ENCODE data around the gene DAB1. TPM values are rescaled to one million over a fixed set of nuclear protein-coding genes. Genes with fewer than 3 reads are reported as not detected.

The DAB1 gene
- total and polyA plus RNA-seq, 2 of the 8 experiments (the other 6 are each of a cell fraction or from before 2014, with no cell fraction given), result 4.4 to 11.8 TPM

- Histone ChIP-seq H3K23me2 (ENCODE audit: low read depth, low read length) (no peaks in the 10 kb centered on the region), H3K4me1 (replicated peaks in 1 of 4; ENCODE audit: control insufficient read depth in 3 of 4, insufficient read depth in 4 of 4, low read length in 3 of 4) (peaks cover 0 to 4% (median 2%) of the 10 kb centered on the region in 4 experiments; a peak in 3 of 7 replicates), H3K4me2 (ENCODE audit: insufficient read depth in 1 of 2, low read depth in 2 of 2, low read length in 2 of 2) (no peak overlapping the region), H3K23ac (ENCODE audit: insufficient read length) (no peak overlapping the region), H3K4me3 (ENCODE audit: extremely low read depth in 1 of 4, insufficient read depth in 2 of 4, low read depth in 3 of 4, low read length in 4 of 4) (no peak overlapping the region), H3K9ac (replicated peaks in 1 of 4; ENCODE audit: extremely low read depth in 1 of 4, low read depth in 3 of 4, low read length in 3 of 4) (no peak overlapping the region), H3K4ac (replicated peaks; ENCODE audit: insufficient read length, low read depth, low read length) (no peak overlapping the region), H2BK20ac (ENCODE audit: low read length) (no peak overlapping the region), H4K8ac (ENCODE audit: extremely low read depth, insufficient read depth, low read length) (no peak overlapping the region), H3K27ac (ENCODE audit: low read depth, low read length) (no peak overlapping the region), H2BK120ac (replicated peaks; ENCODE audit: low read depth, low read length) (no peak overlapping the region), H3K18ac (ENCODE audit: extremely low read depth, low read length) (no peak overlapping the region), H4K5ac (ENCODE audit: insufficient read length, low read depth, low read length) (no peak overlapping the region), H2BK15ac (ENCODE audit: low read length) (no peak overlapping the region), H3K9me3 (ENCODE audit: insufficient read depth in 2 of 2, low read depth in 1 of 2, low read length in 1 of 2) (no peaks in the 10 kb centered on the region), H3K79me2 (ENCODE audit: control insufficient read depth in 1 of 2, insufficient read depth in 2 of 2, low read length in 2 of 2) (no peaks in the 10 kb centered on the region), H2BK12ac (ENCODE audit: low read depth, low read length) (no peak overlapping the region), H3K36me3 (ENCODE audit: control insufficient read depth in 2 of 4, insufficient read depth in 4 of 4, low read length in 3 of 4) (no peaks in the 10 kb centered on the region), H2AFZ (ENCODE audit: low read length) (no peak overlapping the region), H3K14ac (ENCODE audit: insufficient read length) (no peak overlapping the region), H4K91ac (replicated peaks; ENCODE audit: insufficient read length, low read length) (no peak overlapping the region), H3K79me1 (ENCODE audit: low read depth, low read length) (no peaks in the 10 kb centered on the region), H4K20me1 (replicated peaks in 1 of 2; ENCODE audit: control insufficient read depth in 1 of 2, insufficient read depth in 2 of 2, low read length in 2 of 2) (no peaks in the 10 kb centered on the region), H2AK5ac (ENCODE audit: low read depth, low read length) (no peak overlapping the region), H2BK5ac (ENCODE audit: low read depth, low read length) (no peak overlapping the region), H3K56ac (replicated peaks; ENCODE audit: insufficient read length, low read depth, low read length) (no peak overlapping the region), H3K27me3 (replicated peaks in 1 of 4; ENCODE audit: control insufficient read depth in 3 of 4, extremely low read depth in 1 of 4, insufficient read depth in 3 of 4, low read length in 3 of 4) (no peaks in the 10 kb centered on the region)
- POLR2A ChIA-PET (ENCODE audit: partially characterized antibody), result no interaction called here
- FAIRE-seq (no peak), DNase-seq (ENCODE audit: low read depth in 1 of 2, low spot score in 2 of 2) (no peak)
- WGBS, 2 experiments (ENCODE audit: extremely low coverage in 1 of 2, insufficient coverage in 1 of 2, insufficient read length in 1 of 2, insufficient replicate concordance in 2 of 2, low coverage in 1 of 2, low lambda C conversion rate in 2 of 2, missing lambda C conversion rate in 1 of 2), result 89% methylated on average over 2 of the region's 2 CpGs; no CpG with 5 or more reads in 1 of the 2 experiments
- CTCF ChIA-PET (ENCODE audit: partially characterized antibody), result interaction anchor here (1.0 to 1.3 kb wide), 2 partner anchors 10 to 119 kb away, joined by 3 read pairs; no protein-coding TSS in a partner anchor
- TF ChIP-seq POLR2A (IDR thresholded peaks at IDR 0.05; ENCODE audit: control extremely low read depth in 1 of 2, low read depth in 2 of 2, low read length in 2 of 2) (no peak), TAF1 (IDR thresholded peaks at IDR 0.05; ENCODE audit: low read depth, low read length) (no peak), MAFK (IDR thresholded peaks at IDR 0.05; ENCODE audit: low read depth, low read length) (no peak), NRF1 (IDR thresholded peaks at IDR 0.05; ENCODE audit: low read depth, low read length) (no peak), BRCA1 (IDR thresholded peaks at IDR 0.05; ENCODE audit: low read depth, low read length) (no peak), ATF2 (IDR thresholded peaks at IDR 0.05; ENCODE audit: low read length) (no peak), RAD21 (IDR thresholded peaks at IDR 0.05 in 1 of 2, conservative IDR thresholded peaks at IDR 0.05 in 1 of 2; ENCODE audit: low read depth in 2 of 2, low read length in 2 of 2) (no peak), HDAC2 (IDR thresholded peaks at IDR 0.05; ENCODE audit: borderline replicate concordance in 1 of 2, low read depth in 2 of 2, low read length in 2 of 2) (no peak), CTBP2 (IDR thresholded peaks at IDR 0.05; ENCODE audit: borderline replicate concordance, insufficient read depth, insufficient read length, low read length) (no peak), SAP30 (IDR thresholded peaks at IDR 0.05; ENCODE audit: insufficient read depth, insufficient replicate concordance, low read length) (no peak), CBX8 (IDR thresholded peaks at IDR 0.05; ENCODE audit: borderline replicate concordance, low read depth, low read length) (no peak), ZNF274 (IDR thresholded peaks at IDR 0.05; ENCODE audit: borderline replicate concordance, extremely low read depth, low read length) (no peak)
Observed at GRCh38 chr1:57272150-57272549, 151.7 kb downstream of the DAB1 start.

Data from H1 (cell line).